Stomach (tissue), 9 donors: ENCODE measurements around the gene CLN5. TPM values are rescaled to one million over a fixed set of nuclear protein-coding genes. Genes with fewer than 3 reads are reported as not detected.

Experiments used
- DNase-seq, 2 donors: peaks; one replicate each; pipeline versions ENCODE4 v3.0.0 to v3.0.0-alpha.2; 2013 to 2019
- H3K27ac ChIP-seq, 5 donors: fragments of 200-600 bp in 4 of 5; sonication (generic) in 4 of 5; one replicate each; pipeline ENCODE4 v1.5.1; 2013 to 2019; ENCODE audit warnings: mild to moderate bottlenecking in 1 of 5, moderate library complexity in 1 of 5
- H3K27me3 ChIP-seq, 3 donors: fragments of 200-600 bp; sonication (generic); one replicate each; pipeline ENCODE4 v1.5.1; 2017 to 2019; ENCODE audit warnings: mixed run types in 1 of 3
- H3K36me3 ChIP-seq, 4 donors: fragments of 200-600 bp; sonication (generic); 1 replicate in 3 of 4; 2 replicates in 1 of 4; pipeline ENCODE4 v1.5.1; 2016 to 2019
- H3K4me1 ChIP-seq, 4 donors: fragments of 200-600 bp; sonication (generic); one replicate each; pipeline ENCODE4 v1.5.1; 2016 to 2019
- H3K4me3 ChIP-seq, 4 donors: fragments of 200-600 bp; sonication (generic) in 3 of 4; one replicate each; pipeline ENCODE4 v1.5.1; 2016 to 2019; ENCODE audit warnings: mild to moderate bottlenecking in 1 of 4
- H3K9me3 ChIP-seq, 4 donors: fragments of 200-600 bp; sonication (generic); one replicate each; pipeline ENCODE4 v1.5.1; 2016 to 2019
- CTCF ChIP-seq, 7 experiments: fragments of 450-650 bp in 4 of 7; fragments of 200-600 bp in 3 of 7; sonication (generic) in 3 of 7; IDR thresholded peaks; one replicate each; pipeline ENCODE4 v1.5.1; 2016 to 2019; ENCODE audit warnings: antibody characterized with exemption in 7 of 7, control low read depth in 2 of 7, mild to moderate bottlenecking in 1 of 7
- EP300 ChIP-seq: sonication (generic); formaldehyde crosslinking; IDR thresholded peaks from one replicate; pipeline ENCODE4 v1.6.1; 2017; ENCODE audit warnings: antibody characterized with exemption
- POLR2A ChIP-seq, 4 donors: fragments of 450-650 bp; IDR thresholded peaks; one replicate each; pipeline ENCODE4 v1.6.1; 2016; ENCODE audit warnings: antibody characterized with exemption in 4 of 4, control low read depth in 2 of 4, mild to moderate bottlenecking in 1 of 4, moderate library complexity in 1 of 4
- POLR2AphosphoS5 ChIP-seq, 3 donors: sonication (generic); formaldehyde crosslinking; IDR thresholded peaks; one replicate each; pipeline ENCODE4 v1.6.1; 2016; ENCODE audit warnings: antibody characterized with exemption in 3 of 3
- WGBS, 5 donors: extraction: QIAGEN DNeasy Blood & Tissue Kit in 3 of 5; methylation state at CpG; one replicate each; pipeline versions ENCODE4 v1.1.5 to v1.1.7; 2013 to 2018; 5-methylcytosine and 5-hydroxymethylcytosine counted together
- intact Hi-C: fragments of 100-400 bp; cut with DNase I; formaldehyde crosslinking; loops from one replicate; pipeline ENCODE4 v1.15.1; 2023; ENCODE audit warnings: low total_unique reads
- polyA plus RNA-seq, 3 donors: library from polyadenylated mRNA; stranded (reverse); fragments of 200-250 nt; gene quantifications; one replicate each; pipeline ENCODE4 v1.2.3, GENCODE V29; 2013
- total RNA-seq, 5 donors: library from RNA; depleted of rRNA; stranded (reverse); fragments of >200 nt; gene quantifications; one replicate each; pipeline versions ENCODE4 v1.1.0 to v1.2.3, GENCODE V29; 2014 to 2016
- donor health status: healthy with polysubstance abuse.
- donor health status: Bipolar disorder and iron deficiency.
- donor health status: healthy.

The CLN5 gene
- total and polyA plus RNA-seq, 8 donors, result under 0.01 to 84.3 (median 17.6) TPM

GRCh38 chr13:77028202-77028601 lies 36.3 kb downstream of the CLN5 start:
- TF ChIP-seq POLR2AphosphoS5 (IDR thresholded peaks at IDR 0.05), result no peak
- no peak for TF ChIP-seq CTCF (IDR thresholded peaks at IDR 0.05)
- TF ChIP-seq EP300, result no peak
- TF ChIP-seq POLR2A (IDR thresholded peaks at IDR 0.05), result no peak
- H3K27ac ChIP-seq, result peak overlapping the region in 4 of 5 donors; percentile 98 to 100 (median 100)
- WGBS, 5 donors, result 68 to 79% (median 77%) methylated on average over 5 of the region's 5 CpGs
- H3K36me3 ChIP-seq, result no peaks in the 10 kb centered on the region
- no peak overlapping the region for H3K4me3 ChIP-seq
- intact Hi-C loops, result no loop called here
- DNase-seq, result peak in 1 of 2 donors; percentile 46
- H3K27me3 ChIP-seq, result no peaks in the 10 kb centered on the region
- H3K9me3 ChIP-seq, result no peaks in the 10 kb centered on the region
- peaks cover 7 to 38% (median 32%) of the 10 kb centered on the region in 4 donors for H3K4me1 ChIP-seq

GRCh38 chr13:77029436-77029835 lies 37.6 kb downstream of the CLN5 start:
- WGBS, 5 donors, result 82 to 92% (median 89%) methylated on average over 1 of the region's 1 CpG
- TF ChIP-seq POLR2A (IDR thresholded peaks at IDR 0.05) (no peak), EP300 (no peak), CTCF (IDR thresholded peaks at IDR 0.05) (no peak), POLR2AphosphoS5 (IDR thresholded peaks at IDR 0.05) (no peak)
- no peak for DNase-seq

GRCh38 chr13:77031656-77032243 lies 39.9 kb downstream of the CLN5 start:
- DNase-seq, result no peak
- TF ChIP-seq EP300 (no peak), POLR2A (IDR thresholded peaks at IDR 0.05) (no peak), POLR2AphosphoS5 (IDR thresholded peaks at IDR 0.05) (no peak), CTCF (IDR thresholded peaks at IDR 0.05) (no peak)
- Histone ChIP-seq H3K27me3 (no peaks in the 10 kb centered on the region), H3K4me1 (peaks cover 0 to 12% (median 9%) of the 10 kb centered on the region in 4 donors), H3K4me3 (no peak overlapping the region), H3K36me3 (no peaks in the 10 kb centered on the region), H3K27ac (no peak overlapping the region), H3K9me3 (no peaks in the 10 kb centered on the region)
- WGBS, 5 donors, result 90 to 95% (median 94%) methylated on average over 6 of the region's 6 CpGs
- intact Hi-C loops, result no loop called here

More at GRCh38 chr13:77029436-77029835, 37.6 kb downstream of the CLN5 start:
- Histone ChIP-seq H3K36me3 (no peaks in the 10 kb centered on the region), H3K9me3 (no peaks in the 10 kb centered on the region), H3K4me3 (no peak overlapping the region), H3K27me3 (no peaks in the 10 kb centered on the region), H3K27ac (no peak overlapping the region), H3K4me1 (peaks cover 0 to 26% (median 21%) of the 10 kb centered on the region in 4 donors)
- intact Hi-C loops, result no loop called here

GRCh38 chr13:77033717-77034302 lies 41.9 kb downstream of the CLN5 start:
- Histone ChIP-seq H3K36me3 (no peaks in the 10 kb centered on the region), H3K4me1 (no peaks in the 10 kb centered on the region), H3K4me3 (no peak overlapping the region), H3K27me3 (no peaks in the 10 kb centered on the region), H3K27ac (no peak overlapping the region), H3K9me3 (no peaks in the 10 kb centered on the region)
- DNase-seq, result no peak
- WGBS, 5 donors, result 91 to 95% (median 95%) methylated on average over 4 of the region's 4 CpGs
- TF ChIP-seq POLR2A (IDR thresholded peaks at IDR 0.05) (no peak), POLR2AphosphoS5 (IDR thresholded peaks at IDR 0.05) (no peak), EP300 (no peak), CTCF (IDR thresholded peaks at IDR 0.05) (no peak)
- intact Hi-C loops, result no loop called here
